ENCODE measurements around the gene INAFM1.
A peak's percentile ranks its signal among the peaks of the same experiment; 100 is the strongest.

INAFM1 gene

DNA sequence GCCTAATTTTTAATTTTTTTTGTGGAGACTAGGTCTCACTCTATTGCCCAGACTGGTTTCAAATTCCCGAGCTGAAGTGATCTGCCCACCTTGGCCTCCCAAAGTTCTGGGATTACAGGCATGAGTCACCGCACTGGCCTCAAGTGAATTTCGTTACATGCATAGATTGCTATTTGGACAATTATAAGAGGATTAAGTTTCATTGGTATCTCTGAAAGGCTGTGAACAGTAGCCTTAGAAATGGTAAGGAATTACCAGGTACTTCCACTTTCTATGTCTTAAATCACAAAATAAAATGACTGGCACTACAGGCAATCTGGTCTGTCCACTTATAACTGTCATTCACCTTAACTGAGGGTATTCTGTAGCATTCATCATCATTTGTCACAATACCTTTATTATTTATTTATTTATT lies 21.2 kb upstream of the INAFM1 start:
- POLR2A ChIA-PET (ENCODE audit: low non-redundant PET): interaction anchor here (0.6 kb wide), 1 partner anchor 20 kb away, joined by 8 read pairs; no protein-coding TSS in a partner anchor
- CTCF ChIA-PET: interaction anchor here (0.9 to 1.2 kb wide), 2 partner anchors 9 to 42 kb away, joined by 3 to 4 read pairs; no protein-coding TSS in a partner anchor
- TF ChIP-seq, protein P1, sequence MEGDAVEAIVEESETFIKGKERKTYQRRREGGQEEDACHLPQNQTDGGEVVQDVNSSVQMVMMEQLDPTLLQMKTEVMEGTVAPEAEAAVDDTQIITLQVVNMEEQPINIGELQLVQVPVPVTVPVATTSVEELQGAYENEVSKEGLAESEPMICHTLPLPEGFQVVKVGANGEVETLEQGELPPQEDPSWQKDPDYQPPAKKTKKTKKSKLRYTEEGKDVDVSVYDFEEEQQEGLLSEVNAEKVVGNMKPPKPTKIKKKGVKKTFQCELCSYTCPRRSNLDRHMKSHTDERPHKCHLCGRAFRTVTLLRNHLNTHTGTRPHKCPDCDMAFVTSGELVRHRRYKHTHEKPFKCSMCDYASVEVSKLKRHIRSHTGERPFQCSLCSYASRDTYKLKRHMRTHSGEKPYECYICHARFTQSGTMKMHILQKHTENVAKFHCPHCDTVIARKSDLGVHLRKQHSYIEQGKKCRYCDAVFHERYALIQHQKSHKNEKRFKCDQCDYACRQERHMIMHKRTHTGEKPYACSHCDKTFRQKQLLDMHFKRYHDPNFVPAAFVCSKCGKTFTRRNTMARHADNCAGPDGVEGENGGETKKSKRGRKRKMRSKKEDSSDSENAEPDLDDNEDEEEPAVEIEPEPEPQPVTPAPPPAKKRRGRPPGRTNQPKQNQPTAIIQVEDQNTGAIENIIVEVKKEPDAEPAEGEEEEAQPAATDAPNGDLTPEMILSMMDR (conservative IDR thresholded peaks at IDR 0.05; ENCODE audit: low read depth): no peak
- no peak for DNase-seq (ENCODE audit: low spot score)
- peak overlapping the region; percentile 90 for H3K27ac ChIP-seq

DNA sequence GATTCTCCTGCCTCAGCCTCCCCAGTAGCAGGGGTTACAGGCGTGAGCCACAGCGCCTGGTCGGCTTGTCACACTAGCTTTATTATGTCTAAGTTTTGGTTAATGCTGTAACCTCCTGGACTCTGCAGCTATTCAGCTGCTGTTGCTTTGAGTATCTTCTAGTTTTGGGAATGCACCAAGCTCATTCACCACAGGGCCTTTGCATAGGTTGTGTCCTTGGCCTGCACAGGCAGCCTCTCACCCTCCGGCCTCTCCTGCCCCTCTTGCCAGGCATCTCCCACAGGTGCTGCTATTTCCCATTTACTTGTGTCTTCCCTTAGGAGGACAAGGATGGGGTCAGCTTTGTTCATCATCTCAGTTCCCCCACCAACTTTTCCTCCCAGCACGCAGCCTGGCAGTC lies 20.7 kb upstream of the INAFM1 start:
- TF ChIP-seq, protein P1 (conservative IDR thresholded peaks at IDR 0.05; ENCODE audit: low read depth): no peak
- POLR2A ChIA-PET (ENCODE audit: low non-redundant PET): interaction anchor here (0.6 kb wide), 1 partner anchor 20 kb away, joined by 8 read pairs; no protein-coding TSS in a partner anchor
- peak overlapping the region; percentile 90 for H3K27ac ChIP-seq
- no peak for DNase-seq (ENCODE audit: low spot score)
- CTCF ChIA-PET: no interaction called here

DNA sequence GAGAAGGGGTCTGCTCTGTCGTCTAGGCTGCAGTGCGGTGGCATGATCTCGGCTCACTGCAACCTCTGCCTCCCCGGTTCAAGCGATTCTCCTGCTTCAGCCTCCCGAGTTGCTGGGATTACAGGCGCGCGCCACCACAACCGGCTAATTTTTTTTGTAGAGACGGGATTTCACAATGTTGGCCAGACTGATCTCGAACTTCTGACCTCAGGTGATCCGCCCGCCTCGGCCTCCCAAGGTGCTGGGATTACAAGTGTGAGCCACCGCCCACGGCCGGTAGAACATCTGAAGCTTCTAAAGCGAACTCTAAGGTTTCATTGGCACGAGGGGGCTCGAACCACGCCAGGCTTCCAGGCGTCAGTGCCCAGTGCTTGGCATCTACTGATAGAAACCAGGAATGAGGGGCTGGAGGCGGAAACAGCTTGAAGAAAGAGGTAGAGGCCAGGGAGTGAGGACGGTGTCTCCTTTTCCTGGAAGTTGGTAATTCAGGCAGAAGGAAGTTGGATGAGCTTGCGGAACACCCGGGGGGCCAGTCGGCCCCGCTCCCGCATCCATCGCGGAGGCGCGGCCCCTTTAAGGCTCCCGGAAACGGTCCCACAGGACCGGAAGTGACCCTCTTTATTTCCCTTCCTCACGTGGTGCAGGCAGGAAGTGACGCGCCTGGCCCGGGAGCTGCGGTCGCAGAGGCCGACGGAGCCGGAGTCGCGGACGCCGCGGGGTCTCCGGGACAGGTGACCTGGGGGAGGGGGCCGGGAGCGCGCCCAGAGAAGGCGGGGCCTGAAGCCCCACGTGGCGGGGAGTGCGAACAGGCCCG lies 18.6 kb upstream of the INAFM1 start, which contains the start of gene CCDC9:
Gene CCDC9 (plus strand): TSS at position 647 of the 814 bp plus-strand sequence. CDS start 1,876 bp downstream, outside the sequence.
- CTCF ChIA-PET: interaction anchor here (0.5 to 1.2 kb wide), 6 partner anchors 8 to 242 kb away, joined by 3 to 6 read pairs (median 4); no protein-coding TSS in a partner anchor
- no peak for DNase-seq (ENCODE audit: low spot score)
- POLR2A ChIA-PET (ENCODE audit: low non-redundant PET): interaction anchor here (0.6 to 1.9 kb wide), 3 partner anchors 18 to 35 kb away, joined by 4 to 18 read pairs (median 6); no protein-coding TSS in a partner anchor
- peak within 1 kb of the TSS; percentile 98 for H3K27ac ChIP-seq
- TF ChIP-seq, protein P1 (conservative IDR thresholded peaks at IDR 0.05; ENCODE audit: low read depth): no peak

DNA sequence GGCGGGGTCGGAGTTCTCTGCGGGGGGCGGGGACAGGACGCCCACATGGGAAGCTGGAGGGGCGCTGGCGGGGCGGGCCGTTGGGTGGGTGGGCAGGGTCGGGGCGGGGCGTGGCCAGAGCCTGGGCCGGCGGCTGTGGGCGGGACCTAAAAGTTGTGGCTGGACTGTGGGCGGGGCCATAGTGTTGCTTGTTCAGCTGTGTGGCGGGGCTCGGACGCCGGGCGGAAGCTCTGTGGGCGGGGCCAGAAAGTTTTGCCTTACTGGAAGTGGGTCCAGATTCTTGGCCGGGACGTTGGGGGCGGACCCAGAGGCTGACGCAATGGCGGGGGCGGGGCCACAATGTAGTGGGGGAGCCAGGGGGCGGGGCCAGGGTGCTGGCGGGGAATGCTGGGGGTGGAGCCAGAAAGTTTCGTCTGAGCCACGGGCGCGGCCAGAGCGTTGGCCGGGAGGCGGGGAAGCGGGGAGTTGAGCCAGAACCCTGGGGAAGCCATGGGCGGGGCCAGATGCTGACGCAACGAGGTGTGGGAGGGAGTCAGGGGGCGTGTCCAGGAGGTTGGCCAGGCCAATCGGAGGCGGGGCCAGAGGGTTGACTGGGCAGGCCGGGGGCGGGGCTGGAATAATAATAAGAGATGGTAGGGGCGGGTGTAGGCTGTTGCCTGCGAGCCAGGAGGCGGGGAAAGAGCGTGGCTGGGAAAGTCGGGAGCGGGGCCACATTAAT lies 17.8 kb upstream of the INAFM1 start:
- peak; percentile 99 for DNase-seq (ENCODE audit: low spot score)
- TF ChIP-seq, protein P1 (conservative IDR thresholded peaks at IDR 0.05; ENCODE audit: low read depth): no peak
- ChIA-PET CTCF (interaction anchor here (0.5 to 1.2 kb wide), 5 partner anchors 9 to 101 kb away, joined by 3 to 6 read pairs (median 5); no protein-coding TSS in a partner anchor), POLR2A (ENCODE audit: low non-redundant PET) (interaction anchor here (0.6 to 1.9 kb wide), 3 partner anchors 17 to 35 kb away, joined by 4 to 18 read pairs (median 6); no protein-coding TSS in a partner anchor)
- H3K27ac ChIP-seq: peak overlapping the region; percentile 98

DNA sequence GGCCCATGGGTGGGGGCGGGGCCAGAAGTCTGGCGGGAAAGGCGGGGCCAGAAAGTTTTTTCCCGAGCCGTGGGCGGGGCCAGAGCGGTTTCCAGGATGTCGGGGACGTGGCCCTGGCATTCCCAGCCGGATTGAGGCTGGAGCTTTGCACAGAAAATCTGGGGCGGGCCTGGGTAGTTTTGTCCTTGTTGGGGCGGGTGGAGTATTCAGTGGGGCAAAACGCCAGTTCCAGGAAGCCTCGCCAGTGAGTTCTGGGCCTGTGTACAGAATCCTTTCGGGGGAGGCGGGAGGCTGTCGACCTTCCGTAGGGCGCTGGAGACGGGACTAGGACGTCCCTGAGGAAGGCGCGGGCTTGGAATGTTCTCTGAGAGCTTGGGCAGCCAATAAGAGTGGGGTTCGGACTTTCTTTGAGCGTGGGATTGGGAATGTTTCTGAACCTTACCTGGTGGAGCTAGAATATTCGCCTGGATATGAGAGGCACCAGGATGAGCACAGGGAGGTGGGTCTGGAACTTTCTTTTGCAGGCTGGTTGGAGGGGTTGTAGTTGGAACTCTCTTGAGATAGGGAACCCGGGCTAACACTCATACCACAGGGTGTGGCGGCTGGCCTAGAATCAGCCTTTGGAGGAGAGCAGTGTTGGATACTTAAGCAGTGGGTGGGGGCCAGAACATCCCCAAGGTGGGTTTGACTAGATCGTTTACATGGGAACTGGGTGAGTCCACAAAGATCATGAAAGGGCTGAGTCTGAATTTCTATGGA lies 17.1 kb upstream of the INAFM1 start:
- no peak for DNase-seq (ENCODE audit: low spot score)
- POLR2A ChIA-PET (ENCODE audit: low non-redundant PET): interaction anchor here (1.2 kb wide), 1 partner anchor 16 kb away, joined by 6 read pairs; no protein-coding TSS in a partner anchor
- H3K27ac ChIP-seq: peak overlapping the region; percentile 98
- TF ChIP-seq, protein P1 (conservative IDR thresholded peaks at IDR 0.05; ENCODE audit: low read depth): no peak
- CTCF ChIA-PET: interaction anchor here (0.5 kb wide), 1 partner anchor 87 kb away, joined by 3 read pairs; no protein-coding TSS in a partner anchor

Measured in RWPE1 (cell line).